Uterus (tissue), 4 donors: ENCODE results near the gene MYH4. TPM values are rescaled to one million over a fixed set of nuclear protein-coding genes. Genes with fewer than 3 reads are reported as not detected.

ENCODE experiments used
- DNase-seq, 2 donors: peaks; one replicate each; pipeline ENCODE4 v3.0.0-alpha.2; 2019 to 2020
- H3K27ac ChIP-seq, 2 donors: fragments of 200-600 bp; sonication (generic); 1 replicate in 1 of 2; 2 replicates in 1 of 2; pipeline ENCODE4 v1.5.1; 2016 to 2018
- H3K27me3 ChIP-seq, 2 donors: fragments of 200-600 bp; sonication (generic); one replicate each; pipeline ENCODE4 v1.5.1; 2018 to 2019; ENCODE audit warnings: control low read depth in 1 of 2
- H3K36me3 ChIP-seq, 2 donors: fragments of 200-600 bp; sonication (generic); one replicate each; pipeline ENCODE4 v1.5.1; 2019; ENCODE audit warnings: control low read depth in 1 of 2
- H3K4me1 ChIP-seq, 2 donors: fragments of 200-600 bp; sonication (generic); one replicate each; pipeline ENCODE4 v1.5.1; 2018 to 2019; ENCODE audit warnings: control low read depth in 1 of 2
- H3K4me3 ChIP-seq, 2 donors: fragments of 200-600 bp; sonication (generic); 1 replicate in 1 of 2; 2 replicates in 1 of 2; pipeline ENCODE4 v1.5.1; 2018 to 2019; ENCODE audit warnings: mild to moderate bottlenecking in 1 of 2
- H3K9me3 ChIP-seq, 2 donors: fragments of 200-600 bp; sonication (generic); one replicate each; pipeline ENCODE4 v1.5.1; 2019; ENCODE audit warnings: control low read depth in 1 of 2
- POLR2A ChIP-seq, 2 donors: fragments of 450-650 bp; IDR thresholded peaks; one replicate each; pipeline ENCODE4 v1.6.1; 2016; ENCODE audit warnings: antibody characterized with exemption in 2 of 2, mild to moderate bottlenecking in 1 of 2, moderate library complexity in 1 of 2
- intact Hi-C: fragments of 100-400 bp; cut with DNase I; formaldehyde crosslinking; loops from one replicate; pipeline ENCODE4 v1.15.1; 2023; ENCODE audit warnings: low total_unique reads
- total RNA-seq, 4 donors: library from RNA; depleted of rRNA in 3 of 4; stranded (reverse); fragments of >200 nt in 3 of 4; gene quantifications; one replicate each; pipeline versions ENCODE4 v1.1.0 to v1.2.4, GENCODE V29; 2014 to 2023
- TF ChIP-seq, protein P1 (sequence below), 4 experiments: fragments of 200-600 bp in 2 of 4; fragments of 450-650 bp in 2 of 4; sonication (generic) in 2 of 4; IDR thresholded peaks; one replicate each; pipeline ENCODE4 v1.5.1; 2016 to 2019; ENCODE audit warnings: antibody characterized with exemption in 4 of 4, mild to moderate bottlenecking in 2 of 4, moderate library complexity in 1 of 4
- donor health status: DM: yes; HTN: yes; CAD: no.

The MYH4 gene
- total RNA-seq, 4 donors from 2014 or later: not detected

DNA sequence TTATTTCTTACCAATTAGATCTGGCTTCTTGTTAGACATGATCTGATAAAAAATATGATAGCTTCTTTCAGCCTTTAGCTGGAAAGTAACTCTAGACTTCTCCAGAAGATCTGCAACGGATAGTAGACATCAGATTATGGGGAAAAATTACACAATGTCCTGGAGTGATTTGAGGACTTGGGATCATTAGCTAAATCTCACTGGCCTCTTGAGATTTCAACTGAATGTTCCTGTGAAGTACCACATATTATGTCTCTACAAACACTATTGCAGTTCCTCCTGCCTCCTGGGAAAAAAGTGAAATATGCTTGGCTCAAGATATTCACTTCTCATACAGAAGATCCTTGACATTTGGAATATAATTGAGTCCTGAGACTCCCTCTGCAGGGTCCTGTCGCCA, 43.5 kb upstream of the MYH4 start:
- no peak overlapping the region for H3K27ac ChIP-seq
- intact Hi-C loops: no loop called here
- no peaks in the 10 kb centered on the region for H3K4me1 ChIP-seq
- H3K27me3 ChIP-seq: no peaks in the 10 kb centered on the region
- no peak for DNase-seq
- H3K36me3 ChIP-seq: no peaks in the 10 kb centered on the region
- H3K4me3 ChIP-seq: no peak overlapping the region
- TF ChIP-seq, protein P1, sequence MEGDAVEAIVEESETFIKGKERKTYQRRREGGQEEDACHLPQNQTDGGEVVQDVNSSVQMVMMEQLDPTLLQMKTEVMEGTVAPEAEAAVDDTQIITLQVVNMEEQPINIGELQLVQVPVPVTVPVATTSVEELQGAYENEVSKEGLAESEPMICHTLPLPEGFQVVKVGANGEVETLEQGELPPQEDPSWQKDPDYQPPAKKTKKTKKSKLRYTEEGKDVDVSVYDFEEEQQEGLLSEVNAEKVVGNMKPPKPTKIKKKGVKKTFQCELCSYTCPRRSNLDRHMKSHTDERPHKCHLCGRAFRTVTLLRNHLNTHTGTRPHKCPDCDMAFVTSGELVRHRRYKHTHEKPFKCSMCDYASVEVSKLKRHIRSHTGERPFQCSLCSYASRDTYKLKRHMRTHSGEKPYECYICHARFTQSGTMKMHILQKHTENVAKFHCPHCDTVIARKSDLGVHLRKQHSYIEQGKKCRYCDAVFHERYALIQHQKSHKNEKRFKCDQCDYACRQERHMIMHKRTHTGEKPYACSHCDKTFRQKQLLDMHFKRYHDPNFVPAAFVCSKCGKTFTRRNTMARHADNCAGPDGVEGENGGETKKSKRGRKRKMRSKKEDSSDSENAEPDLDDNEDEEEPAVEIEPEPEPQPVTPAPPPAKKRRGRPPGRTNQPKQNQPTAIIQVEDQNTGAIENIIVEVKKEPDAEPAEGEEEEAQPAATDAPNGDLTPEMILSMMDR (IDR thresholded peaks at IDR 0.05): no peak
- no peak for TF ChIP-seq POLR2A (IDR thresholded peaks at IDR 0.05)
- H3K9me3 ChIP-seq: no peaks in the 10 kb centered on the region

DNA sequence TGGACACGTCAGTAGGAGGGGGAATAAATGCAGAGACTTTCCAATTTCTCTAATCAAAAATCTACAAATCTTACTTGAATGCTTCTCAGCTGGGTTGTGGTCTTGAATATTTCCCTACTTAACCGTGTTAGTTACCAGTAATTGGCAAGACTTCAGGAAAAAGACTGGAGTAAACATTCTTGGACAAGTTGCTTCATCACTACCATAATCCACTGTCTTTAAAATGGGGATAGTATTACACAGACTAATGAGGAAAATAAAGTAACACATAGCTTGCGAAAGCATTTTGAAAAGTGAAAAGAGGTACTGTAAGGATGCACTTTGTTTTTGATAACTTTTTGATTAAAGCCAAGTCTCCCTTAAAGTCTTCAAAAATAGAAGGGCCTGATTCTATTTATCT, 30.6 kb upstream of the MYH4 start:
- no peaks in the 10 kb centered on the region for H3K4me1 ChIP-seq
- no peak overlapping the region for H3K4me3 ChIP-seq
- H3K9me3 ChIP-seq: no peaks in the 10 kb centered on the region
- no peak for DNase-seq
- no peaks in the 10 kb centered on the region for H3K36me3 ChIP-seq
- intact Hi-C loops: no loop called here
- H3K27me3 ChIP-seq: no peaks in the 10 kb centered on the region
- TF ChIP-seq POLR2A (IDR thresholded peaks at IDR 0.05): no peak
- TF ChIP-seq, protein P1 (IDR thresholded peaks at IDR 0.05): no peak
- no peak overlapping the region for H3K27ac ChIP-seq

DNA sequence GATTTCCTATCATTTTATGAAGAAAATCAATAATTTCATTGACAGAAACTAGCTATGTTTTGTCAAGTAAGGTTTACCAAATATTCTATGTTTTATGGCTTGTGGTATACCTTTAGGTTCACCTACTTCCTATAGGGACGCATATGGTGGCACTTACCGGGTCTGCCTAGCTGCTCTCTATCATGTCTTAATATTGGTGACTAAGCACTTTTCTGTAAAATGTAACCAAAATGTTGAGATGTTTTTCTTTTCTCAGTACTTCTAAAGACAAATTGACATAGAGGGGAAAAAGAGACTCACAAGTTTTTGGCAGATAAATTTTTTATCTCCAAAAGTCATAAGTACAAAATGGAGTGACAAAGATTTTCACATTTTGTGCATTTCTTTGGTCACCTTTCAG, 22.6 kb upstream of the MYH4 start:
- no peak for DNase-seq
- intact Hi-C loops: no loop called here
- no peaks in the 10 kb centered on the region for H3K4me1 ChIP-seq

DNA sequence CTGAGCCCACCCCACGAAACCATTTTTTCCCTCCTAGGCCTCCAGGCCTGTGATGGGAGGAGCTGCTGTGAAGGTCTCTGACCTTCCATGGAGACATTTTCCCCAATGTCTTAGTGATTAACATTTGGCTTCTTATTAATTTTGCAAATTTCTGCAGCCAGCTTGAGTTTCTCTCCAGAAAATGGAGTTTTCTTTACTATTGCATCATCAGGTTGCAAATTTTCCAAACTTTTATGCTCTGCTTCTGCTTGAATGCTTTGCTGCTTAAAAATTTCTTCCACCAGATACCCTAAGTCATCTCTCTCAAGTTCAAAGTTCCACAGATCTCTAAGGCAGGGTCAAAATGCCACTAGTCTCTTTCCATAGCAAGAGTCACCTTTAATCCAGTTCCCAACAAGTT, 12.9 kb upstream of the MYH4 start:
- no peak overlapping the region for H3K27ac ChIP-seq
- intact Hi-C loops: no loop called here
- no peaks in the 10 kb centered on the region for H3K36me3 ChIP-seq
- no peak overlapping the region for H3K4me3 ChIP-seq
- TF ChIP-seq, protein P1 (IDR thresholded peaks at IDR 0.05): no peak
- no peak for TF ChIP-seq POLR2A (IDR thresholded peaks at IDR 0.05)
- no peaks in the 10 kb centered on the region for H3K27me3 ChIP-seq
- H3K4me1 ChIP-seq: no peaks in the 10 kb centered on the region
- H3K9me3 ChIP-seq: no peaks in the 10 kb centered on the region
- DNase-seq: no peak

More for the DNA sequence above, 22.6 kb upstream of the MYH4 start:
- TF ChIP-seq, protein P1 (IDR thresholded peaks at IDR 0.05): no peak
- no peak for TF ChIP-seq POLR2A (IDR thresholded peaks at IDR 0.05)
- H3K27me3 ChIP-seq: no peaks in the 10 kb centered on the region
- no peak overlapping the region for H3K27ac ChIP-seq
- H3K4me3 ChIP-seq: no peak overlapping the region
- H3K9me3 ChIP-seq: peaks cover 0 to 18% of the 10 kb centered on the region in 2 donors
- no peaks in the 10 kb centered on the region for H3K36me3 ChIP-seq

DNA sequence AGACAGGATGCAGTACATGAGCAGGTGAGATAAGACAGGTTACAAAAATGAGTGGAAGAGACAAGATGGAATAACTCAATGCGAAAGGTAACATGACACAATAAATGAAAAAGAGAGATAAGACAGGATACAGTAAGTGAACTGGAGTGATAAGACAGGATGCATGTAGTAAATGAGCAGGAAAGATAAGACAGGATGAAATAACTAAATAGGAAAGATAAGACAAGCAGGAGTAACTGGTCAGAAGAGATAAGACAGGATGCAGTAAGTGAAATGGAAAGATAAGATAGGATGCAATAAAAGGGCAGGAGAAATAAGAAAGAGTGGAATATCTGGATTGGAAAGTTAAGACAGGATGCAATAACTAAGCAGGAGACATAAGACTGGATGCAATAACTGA, 8.3 kb upstream of the MYH4 start:
- Histone ChIP-seq H3K27ac (no peak overlapping the region), H3K4me1 (no peaks in the 10 kb centered on the region), H3K9me3 (no peaks in the 10 kb centered on the region), H3K4me3 (no peak overlapping the region), H3K36me3 (no peaks in the 10 kb centered on the region), H3K27me3 (no peaks in the 10 kb centered on the region)
- no peak for TF ChIP-seq POLR2A (IDR thresholded peaks at IDR 0.05)
- TF ChIP-seq, protein P1 (IDR thresholded peaks at IDR 0.05): no peak
- no peak for DNase-seq
- intact Hi-C loops: no loop called here
